Suprapubic skin (tissue), 4 donors: Measurements from ENCODE around the gene MAP3K8.
A peak's percentile ranks its signal among the peaks of the same experiment; 100 is the strongest.

Experiments used
- POLR2A ChIP-seq, 2 donors: fragments of 450-650 bp; IDR thresholded peaks; one replicate each; pipeline ENCODE4 v1.6.1; 2017; ENCODE audit warnings: antibody characterized with exemption in 2 of 2, mild to moderate bottlenecking in 2 of 2, moderate library complexity in 2 of 2
- POLR2AphosphoS5 ChIP-seq, 3 donors: sonication (generic); formaldehyde crosslinking; IDR thresholded peaks; one replicate each; pipeline ENCODE4 v1.6.1; 2017; ENCODE audit warnings: antibody characterized with exemption in 3 of 3

- TF ChIP-seq POLR2AphosphoS5 (IDR thresholded peaks at IDR 0.05) (no peak), POLR2A (IDR thresholded peaks at IDR 0.05) (peak in 1 of 2 donors; percentile 5)
Measured at GRCh38 chr10:30433306-30433729, 666 bp upstream of the MAP3K8 start.
